Measurements from ENCODE around the gene MBNL2. TPM values are rescaled to one million over a fixed set of nuclear protein-coding genes. Genes with fewer than 3 reads are reported as not detected.

The MBNL2 gene
- total and polyA plus RNA-seq, 2 experiments from 2014 or later, result 0.55 to 3.2 TPM

- ATAC-seq, result no peak
- no peaks in the 10 kb centered on the region for H3K4me1 Mint-ChIP-seq
- no peak for TF ChIP-seq STAT1 (IDR thresholded peaks at IDR 0.05; ENCODE audit: unreplicated experiment)
- TF ChIP-seq NANOG (IDR thresholded peaks at IDR 0.05; ENCODE audit: borderline replicate concordance), result no peak
- no peak for TF ChIP-seq CREB1 (CRISPR knock-in tag; IDR thresholded peaks at IDR 0.05; ENCODE audit: low read depth)
- TF ChIP-seq REST (IDR thresholded peaks at IDR 0.05; ENCODE audit: unreplicated experiment), result no peak
- TF ChIP-seq EZH2phosphoT487 (IDR thresholded peaks at IDR 0.05; ENCODE audit: unreplicated experiment), result no peak
- no peak for TF ChIP-seq JUNB (IDR thresholded peaks at IDR 0.05; ENCODE audit: unreplicated experiment)
- no peak for TF ChIP-seq EZH2 (IDR thresholded peaks at IDR 0.05; ENCODE audit: low read depth, unreplicated experiment)
- no peak for TF ChIP-seq ZNF462 (CRISPR knock-in tag; IDR thresholded peaks at IDR 0.05)
- TF ChIP-seq ZNF331 (CRISPR knock-in tag; IDR thresholded peaks at IDR 0.05; ENCODE audit: low read depth), result no peak
- no peak for TF ChIP-seq POLR2AphosphoS5 (IDR thresholded peaks at IDR 0.05; ENCODE audit: low read depth)
- TF ChIP-seq CTCF (conservative IDR thresholded peaks at IDR 0.05; ENCODE audit: low read depth in 2 of 2), result no peak
- TF ChIP-seq ZNF114 (CRISPR knock-in tag; IDR thresholded peaks at IDR 0.05), result no peak
- Histone ChIP-seq H3K27ac (ENCODE audit: low read depth) (no peak overlapping the region), H3K79me2 (replicated peaks; ENCODE audit: insufficient read depth) (no peaks in the 10 kb centered on the region), H4K20me1 (replicated peaks; ENCODE audit: insufficient read depth) (no peaks in the 10 kb centered on the region), H3K4me3 (no peak overlapping the region), H3K4me1 (ENCODE audit: insufficient read depth) (no peaks in the 10 kb centered on the region), H3K4me2 (no peak overlapping the region), H3K27me3 (ENCODE audit: insufficient read depth) (no peaks in the 10 kb centered on the region), H3K36me3 (ENCODE audit: insufficient read depth) (no peaks in the 10 kb centered on the region), H3K9me2 (ENCODE audit: insufficient read depth) (peaks cover 6% of the 10 kb centered on the region; the same call in 1 of the 2 replicates), H2AFZ (no peak overlapping the region), H3F3A (replicated peaks; ENCODE audit: low read depth) (no peaks in the 10 kb centered on the region)
- no peak overlapping the region for H3K27ac Mint-ChIP-seq
- H3K36me3 Mint-ChIP-seq (ENCODE audit: low read depth), result no peaks in the 10 kb centered on the region
- no peak overlapping the region for H3K4me3 Mint-ChIP-seq
- no peaks in the 10 kb centered on the region for H3K27me3 Mint-ChIP-seq (ENCODE audit: insufficient read depth, low read depth, poor library complexity)
- no peaks in the 10 kb centered on the region for H3K9me3 Mint-ChIP-seq
- no peak for DNase-seq (ENCODE audit: low spot score)
These were observed 182.0 kb downstream of the MBNL2 start for GRCh38 chr13:97403893-97404750.
